GM18858 (cell line): ENCODE results near the gene VPS51.
"Not testable (repeated sequence)": the region's sequence is repeated elsewhere in the genome, so short reads cannot be mapped to it uniquely, and the experiment has no call there.

Experiments
- ATAC-seq: cut with Tn5 transposase; IDR thresholded peaks from one replicate; pipeline ENCODE4 v1.9.1; 2021; ENCODE audit not compliant: unreplicated experiment

The VPS51 gene

GRCh38 chr11:65132238-65132987 is 36.4 kb downstream of the VPS51 start:
- no peak for ATAC-seq

- no peak for ATAC-seq
Observed at GRCh38 chr11:65132988-65133700, 37.1 kb downstream of the VPS51 start.

- ATAC-seq: no peak
Observed at GRCh38 chr11:65133724-65134123, 37.7 kb downstream of the VPS51 start.

GRCh38 chr11:65134240-65134951 is 38.4 kb downstream of the VPS51 start, which contains the start of gene SYVN1:
Gene SYVN1, minus strand, starts transcription at chr11:65134519. Its CDS starts 918 bp downstream, at chr11:65133601.
- ATAC-seq: peak; percentile 28

GRCh38 chr11:65134952-65135632 is 39.1 kb downstream of the VPS51 start:
- ATAC-seq: peak; percentile 64

GRCh38 chr11:65135633-65136145 is 39.7 kb downstream of the VPS51 start:
- no peak for ATAC-seq

- ATAC-seq: no peak
Observed at GRCh38 chr11:65136515-65137096, 40.6 kb downstream of the VPS51 start.

- no peak for ATAC-seq
Observed at GRCh38 chr11:65141896-65142494, 46.0 kb downstream of the VPS51 start.

- ATAC-seq: no peak
Observed at GRCh38 chr11:65147352-65148075, 51.5 kb downstream of the VPS51 start.

- ATAC-seq: no peak
Observed at GRCh38 chr11:65148657-65149056, 52.6 kb downstream of the VPS51 start.

- not testable (repeated sequence) for ATAC-seq
Observed at GRCh38 chr11:65150131-65150508, 54.1 kb downstream of the VPS51 start.

GRCh38 chr11:65150509-65151299 is 54.7 kb downstream of the VPS51 start:
- ATAC-seq: no peak

GRCh38 chr11:65151331-65151899 is 55.4 kb downstream of the VPS51 start:
- no peak for ATAC-seq

- ATAC-seq: no peak
Observed at GRCh38 chr11:65152122-65152521, 56.1 kb downstream of the VPS51 start.

GRCh38 chr11:65156256-65156655 is 60.2 kb downstream of the VPS51 start:
- ATAC-seq: no peak

- no peak for ATAC-seq
Observed at GRCh38 chr11:65156926-65157325, 60.9 kb downstream of the VPS51 start.

GRCh38 chr11:65157336-65157735 is 61.3 kb downstream of the VPS51 start:
- no peak for ATAC-seq

GRCh38 chr11:65159012-65159411 is 63.0 kb downstream of the VPS51 start:
- no peak for ATAC-seq
